Esophagus squamous epithelium (tissue), 4 donors: ENCODE measurements around the gene KANK2.

ENCODE experiments used
- POLR2A ChIP-seq, 4 donors: fragments of 450-650 bp; IDR thresholded peaks; one replicate each; pipeline ENCODE4 v1.6.1; 2017; ENCODE audit warnings: antibody characterized with exemption in 4 of 4, mild to moderate bottlenecking in 4 of 4, moderate library complexity in 3 of 4
- TF ChIP-seq, protein P1 (sequence below), 6 experiments: fragments of 450-650 bp in 4 of 6; fragments of 200-600 bp in 2 of 6; sonication (generic) in 2 of 6; IDR thresholded peaks; one replicate each; pipeline ENCODE4 v1.5.1; 2016 to 2019; ENCODE audit warnings: antibody characterized with exemption in 6 of 6, mild to moderate bottlenecking in 4 of 6, moderate library complexity in 4 of 6

DNA sequence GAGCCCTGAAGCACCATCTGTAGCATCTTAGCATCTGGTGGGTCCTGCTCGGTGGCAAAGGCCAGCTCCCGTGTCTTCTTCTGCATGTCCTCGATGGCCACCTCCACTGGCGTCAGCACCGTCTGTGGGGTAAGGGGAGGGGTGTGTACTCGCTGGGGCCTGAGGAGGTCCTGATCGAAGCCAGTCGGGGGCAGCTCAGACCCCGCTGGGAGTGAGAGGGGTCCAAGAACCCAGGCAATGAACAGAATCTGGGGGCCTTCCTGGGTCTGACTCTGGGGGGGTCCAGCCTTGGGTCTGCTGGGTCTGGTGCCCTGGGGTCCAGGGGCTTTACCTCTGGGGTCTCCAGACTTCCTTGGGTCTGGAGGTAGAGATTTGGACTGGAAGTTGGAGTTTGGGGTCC is 3.6 kb upstream of the KANK2 start:
- TF ChIP-seq, protein P1, sequence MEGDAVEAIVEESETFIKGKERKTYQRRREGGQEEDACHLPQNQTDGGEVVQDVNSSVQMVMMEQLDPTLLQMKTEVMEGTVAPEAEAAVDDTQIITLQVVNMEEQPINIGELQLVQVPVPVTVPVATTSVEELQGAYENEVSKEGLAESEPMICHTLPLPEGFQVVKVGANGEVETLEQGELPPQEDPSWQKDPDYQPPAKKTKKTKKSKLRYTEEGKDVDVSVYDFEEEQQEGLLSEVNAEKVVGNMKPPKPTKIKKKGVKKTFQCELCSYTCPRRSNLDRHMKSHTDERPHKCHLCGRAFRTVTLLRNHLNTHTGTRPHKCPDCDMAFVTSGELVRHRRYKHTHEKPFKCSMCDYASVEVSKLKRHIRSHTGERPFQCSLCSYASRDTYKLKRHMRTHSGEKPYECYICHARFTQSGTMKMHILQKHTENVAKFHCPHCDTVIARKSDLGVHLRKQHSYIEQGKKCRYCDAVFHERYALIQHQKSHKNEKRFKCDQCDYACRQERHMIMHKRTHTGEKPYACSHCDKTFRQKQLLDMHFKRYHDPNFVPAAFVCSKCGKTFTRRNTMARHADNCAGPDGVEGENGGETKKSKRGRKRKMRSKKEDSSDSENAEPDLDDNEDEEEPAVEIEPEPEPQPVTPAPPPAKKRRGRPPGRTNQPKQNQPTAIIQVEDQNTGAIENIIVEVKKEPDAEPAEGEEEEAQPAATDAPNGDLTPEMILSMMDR (IDR thresholded peaks at IDR 0.05): no peak
- TF ChIP-seq POLR2A (IDR thresholded peaks at IDR 0.05): no peak
